K562 (cell line): Measurements from ENCODE around the gene KRTCAP2. TPM values are rescaled to one million over a fixed set of nuclear protein-coding genes. Genes with fewer than 3 reads are reported as not detected.

ENCODE experiments used
- ARID1B ChIP-seq: fragments of 450-650 bp; IDR thresholded peaks from 2 replicates; pipeline ENCODE4 v1.6.1; 2016; ENCODE audit warnings: antibody characterized with exemption, mild to moderate bottlenecking, inconsistent platforms
- ARNT ChIP-seq, 2 experiments: fragments of 450-650 bp; IDR thresholded peaks; 2 replicates each; pipeline ENCODE4 v1.6.1; 2016; ENCODE audit warnings: mild to moderate bottlenecking in 1 of 2
- CHD4 ChIP-seq: fragments of 200-600 bp; sonication (generic); IDR thresholded peaks from 3 replicates; pipeline ENCODE4 v1.6.1; 2012; ENCODE audit warnings: low read depth, mild to moderate bottlenecking, mixed read lengths, low read length, inconsistent platforms; ENCODE audit not compliant: insufficient read depth, insufficient replicate concordance, poor library complexity, severe bottlenecking
- DDX20 ChIP-seq: fragments of 450-650 bp; IDR thresholded peaks from 2 replicates; pipeline ENCODE4 v1.6.1; 2016; ENCODE audit warnings: missing genetic modification characterization, low read depth, mild to moderate bottlenecking, missing compliant biosample characterization, moderate library complexity
- DMBX1 ChIP-seq: fragments of 250-450 bp; sonication (Bioruptor Pico); IDR thresholded peaks from 2 replicates; pipeline ENCODE4 v1.8.0; 2022; ENCODE audit warnings: inconsistent platforms, mild to moderate bottlenecking, moderate library complexity, borderline replicate concordance
- ETV1 ChIP-seq: fragments of 450-650 bp; conservative IDR thresholded peaks from 2 replicates; pipeline ENCODE4 v1.6.1; 2016; ENCODE audit warnings: missing genetic modification characterization, control low read depth, low read depth, missing compliant biosample characterization
- GTF2E2 ChIP-seq: fragments of 200-800 bp; sonication (Bioruptor generic); IDR thresholded peaks from 2 replicates; pipeline ENCODE4 v1.6.1; 2016; ENCODE audit warnings: missing genetic modification characterization, missing compliant biosample characterization
- HDAC2 ChIP-seq: fragments of 450-650 bp; IDR thresholded peaks from 2 replicates; pipeline ENCODE4 v1.6.1; 2016; ENCODE audit warnings: mild to moderate bottlenecking
- MGA ChIP-seq: fragments of 450-650 bp; IDR thresholded peaks from 2 replicates; pipeline ENCODE4 v1.6.1; 2016; ENCODE audit warnings: mild to moderate bottlenecking, moderate library complexity
- NFYB ChIP-seq: IDR thresholded peaks from 2 replicates; pipeline ENCODE4 v1.6.1; 2011; ENCODE audit warnings: mild to moderate bottlenecking, moderate library complexity; ENCODE audit not compliant: insufficient read length; ENCODE audit errors: extremely low read depth
- SMC3 ChIP-seq: conservative IDR thresholded peaks from 2 replicates; pipeline ENCODE4 v1.6.1; 2011; ENCODE audit warnings: low read depth, low read length, improper control_type of control experiment; ENCODE audit not compliant: insufficient read depth
- SRF ChIP-seq, 2 experiments: fragments of 250-450, 450-650 bp in 1 of 2; sonication (Bioruptor Pico) in 1 of 2; sonication (generic) in 1 of 2; formaldehyde crosslinking; IDR thresholded peaks; 2 replicates each; pipeline versions ENCODE4 v1.5.0 to v1.5.1; 2020 to 2022; ENCODE audit warnings: mild to moderate bottlenecking in 1 of 2, missing genetic modification reagents in 1 of 2
- TCF7L2 ChIP-seq: fragments of 150-350 bp; IDR thresholded peaks from 2 replicates; pipeline ENCODE4 v1.6.1; 2016; ENCODE audit warnings: low read depth, mild to moderate bottlenecking, low read length, moderate library complexity
- TRIM25 ChIP-seq: fragments of 450-650 bp; IDR thresholded peaks from 2 replicates; pipeline ENCODE4 v1.7.0; 2016; ENCODE audit warnings: borderline replicate concordance
- polyA plus RNA-seq, 8 experiments: library from polyadenylated mRNA; depleted of rRNA in 4 of 8; stranded (reverse) in 5 of 8; unstranded in 3 of 8; fragments of >200 nt; fragmentation: Nextera tagmentation in 2 of 8; fragmentation: Illumina TruSeq in 1 of 8; extraction: Ambion mirVana in 2 of 8; extraction: Trizol in 1 of 8; gene quantifications; 2 replicates each; pipeline versions ENCODE4 v1.2.1 to v1.2.3, GENCODE V29; 2011 to 2014; ENCODE audit warnings: inconsistent platforms in 1 of 8, missing spikeins in 1 of 8
- total RNA-seq, 7 experiments: library from RNA; depleted of rRNA in 6 of 7; stranded (reverse); fragments of >200 nt in 6 of 7; fragmentation: Illumina TruSeq in 2 of 7; extraction: Trizol in 2 of 7; gene quantifications; 2 replicates each; pipeline versions ENCODE4 v1.2.1 to v1.2.3, GENCODE V29; 2011 to 2021; ENCODE audit warnings: low replicate concordance in 1 of 7

The KRTCAP2 gene
- total and polyA plus RNA-seq, 9 of the 15 experiments (the other 6 are each of a cell fraction or from before 2014, with no cell fraction given), result 126 to 436 (median 244) TPM

- no peak for TF ChIP-seq MGA
- TF ChIP-seq ETV1 (tag), result peak; percentile 43; the same call in 1 of the 2 replicates
- TF ChIP-seq CHD4, result no peak
- TF ChIP-seq GTF2E2 (tag), result no peak
- no peak for TF ChIP-seq NFYB
- TF ChIP-seq ARNT (IDR thresholded peaks at IDR 0.05), result 0 out of 4 replicates have a peak, but pooled peaks have one; percentile 17 to 46
- TF ChIP-seq TRIM25, result no peak
- no peak for TF ChIP-seq DMBX1 (CRISPR knock-in tag)
- no peak for TF ChIP-seq ARID1B
- TF ChIP-seq SMC3, result peak; percentile 71
- TF ChIP-seq TCF7L2, result no peak
- TF ChIP-seq DDX20 (tag), result no peak
- TF ChIP-seq HDAC2, result no peak
- TF ChIP-seq SRF (CRISPR knock-in tag; IDR thresholded peaks at IDR 0.05), result peak in 1 of 2 experiments; percentile 83; a peak in 2 of 4 replicates
Observed at GRCh38 chr1:155172732-155173477, at the start of gene KRTCAP2 (continued).
